Tibial artery (tissue), 4 donors: ENCODE measurements around the gene NQO1.

Experiments used
- DNase-seq, 2 donors: peaks; one replicate each; pipeline ENCODE4 v3.0.0-alpha.2; 2019
- H3K27ac ChIP-seq, 2 donors: fragments of 200-600 bp; sonication (generic) in 1 of 2; 1 replicate in 1 of 2; 2 replicates in 1 of 2; pipeline ENCODE4 v1.5.1; 2018 to 2019; ENCODE audit warnings: mild to moderate bottlenecking in 1 of 2
- H3K27me3 ChIP-seq, 2 donors: fragments of 200-600 bp; sonication (generic) in 1 of 2; one replicate each; pipeline versions ENCODE4 v1.5.1 to v1.6.0; 2016 to 2019
- H3K36me3 ChIP-seq, 3 donors: fragments of 200-600 bp; sonication (generic) in 2 of 3; one replicate each; pipeline ENCODE4 v1.5.1; 2016 to 2019; ENCODE audit warnings: mild to moderate bottlenecking in 2 of 3
- H3K4me1 ChIP-seq, 4 donors: fragments of 200-600 bp; sonication (generic) in 2 of 4; 1 replicate in 3 of 4; 2 replicates in 1 of 4; pipeline ENCODE4 v1.5.1; 2016 to 2019
- H3K4me3 ChIP-seq, 2 donors: fragments of 200-600 bp; sonication (generic) in 1 of 2; 1 replicate in 1 of 2; 2 replicates in 1 of 2; pipeline ENCODE4 v1.5.1; 2018 to 2019; ENCODE audit warnings: mild to moderate bottlenecking in 2 of 2
- H3K9me3 ChIP-seq, 3 donors: fragments of 200-600 bp; sonication (generic) in 1 of 3; one replicate each; pipeline ENCODE4 v1.5.1; 2016 to 2019
- CTCF ChIP-seq, 2 experiments: fragments of 200-600 bp in 1 of 2; fragments of 450-650 bp in 1 of 2; IDR thresholded peaks; one replicate each; pipeline ENCODE4 v1.5.1; 2017 to 2019; ENCODE audit warnings: antibody characterized with exemption in 2 of 2, mild to moderate bottlenecking in 1 of 2, moderate library complexity in 1 of 2
- intact Hi-C: fragments of 100-400 bp; cut with DNase I; formaldehyde crosslinking; loops from one replicate; pipeline ENCODE4 v1.15.0; 2023; ENCODE audit warnings: low total_unique reads

NQO1 gene

GRCh38 chr16:69724414-69724873 lies 1.9 kb downstream of the NQO1 start:
- peak overlapping the region in 1 of 2 donors; percentile 59 for H3K4me3 ChIP-seq

GRCh38 chr16:69721441-69721957 lies 4.9 kb downstream of the NQO1 start:
- Histone ChIP-seq H3K27ac (no peak overlapping the region), H3K27me3 (no peaks in the 10 kb centered on the region), H3K9me3 (no peaks in the 10 kb centered on the region), H3K36me3 (peaks cover 10 to 20% (median 18%) of the 10 kb centered on the region in 3 donors), H3K4me1 (peaks cover 0 to 21% (median 6%) of the 10 kb centered on the region in 4 donors), H3K4me3 (no peak overlapping the region)
- intact Hi-C loops, result no loop called here
- no peak for TF ChIP-seq CTCF (IDR thresholded peaks at IDR 0.05)
- peak in 1 of 2 donors; percentile 6 for DNase-seq

More at GRCh38 chr16:69724414-69724873, 1.9 kb downstream of the NQO1 start:
- intact Hi-C loops, result no loop called here
- TF ChIP-seq CTCF (IDR thresholded peaks at IDR 0.05), result no peak
- Histone ChIP-seq H3K27me3 (no peaks in the 10 kb centered on the region), H3K9me3 (no peaks in the 10 kb centered on the region), H3K36me3 (no peaks in the 10 kb centered on the region), H3K4me1 (peaks cover 0 to 38% (median 14%) of the 10 kb centered on the region in 4 donors), H3K27ac (peak overlapping the region in 1 of 2 donors; percentile 84)
- peak in 1 of 2 donors; percentile 13 for DNase-seq

DNA sequence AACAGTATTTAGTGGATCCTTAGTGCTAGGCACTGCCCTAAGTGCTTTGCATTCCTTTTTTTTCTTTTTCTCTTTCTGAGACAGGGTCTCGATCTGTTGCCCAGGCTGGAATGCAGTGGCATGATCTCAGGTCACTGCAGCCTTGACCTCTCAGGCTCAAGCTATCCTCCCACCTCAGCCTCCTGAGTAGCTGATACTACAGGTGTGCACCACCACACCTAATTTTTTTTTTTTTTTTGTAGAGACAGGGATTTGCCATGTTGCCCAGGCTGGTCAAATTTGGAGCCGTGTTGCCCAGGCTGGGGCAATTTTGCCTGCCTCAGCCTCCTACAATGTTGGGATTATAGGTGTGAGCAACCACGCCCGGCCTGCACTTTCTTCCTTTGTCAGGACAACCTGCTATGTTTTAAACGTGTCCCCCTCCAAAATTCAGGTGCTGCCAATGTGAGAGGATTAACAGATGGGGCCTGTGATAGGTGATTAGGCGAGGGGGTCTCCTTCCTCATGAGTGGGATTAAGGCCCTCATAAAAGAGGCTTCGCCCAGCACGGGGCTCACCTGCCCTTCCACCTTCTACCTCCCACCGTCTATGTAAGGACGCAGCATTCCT lies 5.4 kb downstream of the NQO1 start:
- no peak for TF ChIP-seq CTCF (IDR thresholded peaks at IDR 0.05)
- H3K27me3 ChIP-seq, result no peaks in the 10 kb centered on the region
- H3K27ac ChIP-seq, result no peak overlapping the region
- no peak overlapping the region for H3K4me3 ChIP-seq
- peak in 1 of 2 donors; percentile 39 for DNase-seq
- H3K9me3 ChIP-seq, result no peaks in the 10 kb centered on the region
- peaks cover 0 to 20% (median 6%) of the 10 kb centered on the region in 4 donors for H3K4me1 ChIP-seq
- intact Hi-C loops, result no loop called here
- H3K36me3 ChIP-seq, result peaks cover 11 to 24% (median 20%) of the 10 kb centered on the region in 3 donors

DNA sequence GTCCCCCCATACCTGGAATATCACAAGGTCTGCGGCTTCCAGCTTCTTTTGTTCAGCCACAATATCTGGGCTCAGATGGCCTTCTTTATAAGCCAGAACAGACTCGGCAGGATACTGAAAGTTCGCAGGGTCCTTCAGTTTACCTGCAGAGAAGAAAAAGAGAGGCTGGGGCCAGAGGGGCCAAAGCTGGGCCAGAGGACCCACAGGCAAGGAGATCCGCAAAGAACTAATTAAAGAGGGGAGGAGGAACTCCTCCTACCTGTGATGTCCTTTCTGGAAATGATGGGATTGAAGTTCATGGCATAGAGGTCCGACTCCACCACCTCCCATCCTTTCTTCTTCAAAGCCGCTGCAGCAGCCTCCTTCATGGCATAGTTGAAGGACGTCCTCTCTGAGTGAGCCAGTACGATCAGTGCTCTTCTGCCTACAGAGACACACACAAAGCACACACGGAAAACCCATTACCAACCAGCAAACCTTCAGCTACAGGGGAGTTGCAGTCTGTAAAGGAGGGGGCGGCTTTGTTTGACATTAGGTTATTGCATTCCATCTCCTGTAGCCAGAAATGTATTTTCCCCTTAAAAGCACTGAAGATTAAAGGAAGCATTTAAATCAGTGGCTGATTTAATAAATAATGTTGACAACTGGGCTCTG lies 8.1 kb downstream of the NQO1 start:
- DNase-seq, result peak in 1 of 2 donors; percentile 3
- no peaks in the 10 kb centered on the region for H3K4me1 ChIP-seq
- H3K9me3 ChIP-seq, result no peaks in the 10 kb centered on the region
- H3K4me3 ChIP-seq, result no peak overlapping the region
- no peak for TF ChIP-seq CTCF (IDR thresholded peaks at IDR 0.05)
- no peak overlapping the region for H3K27ac ChIP-seq
- intact Hi-C loops, result no loop called here
- H3K27me3 ChIP-seq, result no peaks in the 10 kb centered on the region
- H3K36me3 ChIP-seq, result peaks cover 12 to 51% (median 44%) of the 10 kb centered on the region in 3 donors

GRCh38 chr16:69717066-69717465 lies 9.3 kb downstream of the NQO1 start:
- no peaks in the 10 kb centered on the region for H3K9me3 ChIP-seq
- no peak overlapping the region for H3K27ac ChIP-seq
- no peak for TF ChIP-seq CTCF (IDR thresholded peaks at IDR 0.05)
- peaks cover 0 to 6% (median 0%) of the 10 kb centered on the region in 4 donors for H3K4me1 ChIP-seq
- no peaks in the 10 kb centered on the region for H3K27me3 ChIP-seq
- H3K36me3 ChIP-seq, result peaks cover 24 to 63% (median 56%) of the 10 kb centered on the region in 3 donors
- intact Hi-C loops, result no loop called here
- no peak for DNase-seq
- no peak overlapping the region for H3K4me3 ChIP-seq
